HG02588 (cell line): ENCODE measurements around the gene CTDP1.

Source experiments
- ATAC-seq: cut with Tn5 transposase; IDR thresholded peaks from one replicate; pipeline ENCODE4 v1.9.1; 2021; ENCODE audit warnings: mild to moderate bottlenecking, moderate library complexity; ENCODE audit not compliant: unreplicated experiment

The CTDP1 gene

GRCh38 chr18:79792096-79792987, 112.7 kb downstream of the CTDP1 start:
- ATAC-seq: no peak

GRCh38 chr18:79792988-79793355, 113.4 kb downstream of the CTDP1 start:
- no peak for ATAC-seq

GRCh38 chr18:79794846-79795245, 115.2 kb downstream of the CTDP1 start:
- ATAC-seq: no peak

GRCh38 chr18:79795446-79795845, 115.8 kb downstream of the CTDP1 start:
- ATAC-seq: no peak

- no peak for ATAC-seq
Observed at GRCh38 chr18:79796016-79796415, 116.4 kb downstream of the CTDP1 start.

- ATAC-seq: no peak
Observed at GRCh38 chr18:79796531-79797405, 117.2 kb downstream of the CTDP1 start.

GRCh38 chr18:79797518-79798345, 118.1 kb downstream of the CTDP1 start, which contains the start of gene KCNG2:
Gene KCNG2 (plus strand): TSS chr18:79797938. CDS start chr18:79863668, 65,730 bp downstream.
- ATAC-seq: no peak

- ATAC-seq: no peak
Observed at GRCh38 chr18:79798346-79798998, 118.9 kb downstream of the CTDP1 start.

- no peak for ATAC-seq
Observed at GRCh38 chr18:79798999-79799370, 119.4 kb downstream of the CTDP1 start.

- no peak for ATAC-seq
Observed at GRCh38 chr18:79799619-79800370, 120.2 kb downstream of the CTDP1 start.

GRCh38 chr18:79800371-79801180, 121.0 kb downstream of the CTDP1 start:
- no peak for ATAC-seq

GRCh38 chr18:79801217-79801616, 121.6 kb downstream of the CTDP1 start:
- ATAC-seq: no peak

GRCh38 chr18:79801641-79802040, 122.0 kb downstream of the CTDP1 start:
- ATAC-seq: no peak

GRCh38 chr18:79802298-79802697, 122.7 kb downstream of the CTDP1 start:
- ATAC-seq: no peak

GRCh38 chr18:79803611-79804051, 124.0 kb downstream of the CTDP1 start:
- ATAC-seq: no peak
